GM21447 (cell line): ENCODE data around the gene METAP1D.
"Not testable (repeated sequence)": the region's sequence is repeated elsewhere in the genome, so short reads cannot be mapped to it uniquely, and the experiment has no call there.

ENCODE experiments used
- ATAC-seq: cut with Tn5 transposase; IDR thresholded peaks from one replicate; pipeline ENCODE4 v1.9.1; 2021; ENCODE audit not compliant: unreplicated experiment

METAP1D gene

GRCh38 chr2:171999604-172000469 is at the start of gene METAP1D:
Gene METAP1D, plus strand, starts transcription at chr2:171999953. Its CDS starts 17 bp downstream, at chr2:171999970.
- ATAC-seq: peak; percentile 88

- no peak for ATAC-seq
Measured at GRCh38 chr2:171952276-171952675, 47.5 kb upstream of the METAP1D start.

- ATAC-seq: no peak
Measured at GRCh38 chr2:171952748-171953147, 47.0 kb upstream of the METAP1D start.

- ATAC-seq: no peak
Measured at GRCh38 chr2:171956135-171956825, 43.5 kb upstream of the METAP1D start.

GRCh38 chr2:171957061-171957460 is 42.7 kb upstream of the METAP1D start:
- no peak for ATAC-seq

GRCh38 chr2:171958475-171958874 is 41.3 kb upstream of the METAP1D start:
- ATAC-seq: no peak

- no peak for ATAC-seq
Measured at GRCh38 chr2:171959998-171960397, 39.8 kb upstream of the METAP1D start.

GRCh38 chr2:171960570-171960969 is 39.2 kb upstream of the METAP1D start:
- no peak for ATAC-seq

- no peak for ATAC-seq
Measured at GRCh38 chr2:171963198-171963597, 36.6 kb upstream of the METAP1D start.

- no peak for ATAC-seq
Measured at GRCh38 chr2:171964308-171964707, 35.4 kb upstream of the METAP1D start.

- no peak for ATAC-seq
Measured at GRCh38 chr2:171965238-171965637, 34.5 kb upstream of the METAP1D start.

GRCh38 chr2:171965661-171966060 is 34.1 kb upstream of the METAP1D start:
- ATAC-seq: no peak

- ATAC-seq: no peak
Measured at GRCh38 chr2:171966235-171966634, 33.5 kb upstream of the METAP1D start.

GRCh38 chr2:171966688-171967087 is 33.1 kb upstream of the METAP1D start:
- no peak for ATAC-seq

- ATAC-seq: no peak
Measured at GRCh38 chr2:171968509-171968908, 31.2 kb upstream of the METAP1D start.

- ATAC-seq: no peak
Measured at GRCh38 chr2:171972329-171972982, 27.3 kb upstream of the METAP1D start.

GRCh38 chr2:171979103-171979502 is 20.6 kb upstream of the METAP1D start:
- ATAC-seq: no peak

- not testable (repeated sequence) for ATAC-seq
Measured at GRCh38 chr2:171983924-171984323, 15.8 kb upstream of the METAP1D start.

- ATAC-seq: no peak
Measured at GRCh38 chr2:171985076-171985475, 14.7 kb upstream of the METAP1D start.

GRCh38 chr2:171986778-171987177 is 13.0 kb upstream of the METAP1D start:
- ATAC-seq: no peak

- ATAC-seq: no peak
Measured at GRCh38 chr2:171991027-171991426, 8.7 kb upstream of the METAP1D start.

GRCh38 chr2:171995586-171995985 is 4.2 kb upstream of the METAP1D start:
- no peak for ATAC-seq
